Myocyte (in vitro differentiated cells): ENCODE data around the gene ZNF439. TPM values are rescaled to one million over a fixed set of nuclear protein-coding genes. Genes with fewer than 3 reads are reported as not detected.
"Not testable (repeated sequence)": the region's sequence is repeated elsewhere in the genome, so short reads cannot be mapped to it uniquely, and the experiment has no call there.

Source experiments
- DNase-seq: peaks from one replicate; pipeline ENCODE4 v3.0.0-alpha.2; 2012; ENCODE audit warnings: low read depth
- polyA plus RNA-seq: library from polyadenylated mRNA; unstranded; fragments of >200 nt; gene quantifications from one replicate; pipeline ENCODE4 v1.2.1, GENCODE V29; 2012; ENCODE audit warnings: missing spikeins
- total RNA-seq: library from RNA; depleted of rRNA; stranded (reverse); fragments of >200 nt; gene quantifications from 2 replicates; pipeline ENCODE4 v1.2.3, GENCODE V29; 2014

ZNF439 gene
- 0.08 and 0.10 TPM in 2 replicates for total RNA-seq
- 0.14 TPM for polyA plus RNA-seq

DNA sequence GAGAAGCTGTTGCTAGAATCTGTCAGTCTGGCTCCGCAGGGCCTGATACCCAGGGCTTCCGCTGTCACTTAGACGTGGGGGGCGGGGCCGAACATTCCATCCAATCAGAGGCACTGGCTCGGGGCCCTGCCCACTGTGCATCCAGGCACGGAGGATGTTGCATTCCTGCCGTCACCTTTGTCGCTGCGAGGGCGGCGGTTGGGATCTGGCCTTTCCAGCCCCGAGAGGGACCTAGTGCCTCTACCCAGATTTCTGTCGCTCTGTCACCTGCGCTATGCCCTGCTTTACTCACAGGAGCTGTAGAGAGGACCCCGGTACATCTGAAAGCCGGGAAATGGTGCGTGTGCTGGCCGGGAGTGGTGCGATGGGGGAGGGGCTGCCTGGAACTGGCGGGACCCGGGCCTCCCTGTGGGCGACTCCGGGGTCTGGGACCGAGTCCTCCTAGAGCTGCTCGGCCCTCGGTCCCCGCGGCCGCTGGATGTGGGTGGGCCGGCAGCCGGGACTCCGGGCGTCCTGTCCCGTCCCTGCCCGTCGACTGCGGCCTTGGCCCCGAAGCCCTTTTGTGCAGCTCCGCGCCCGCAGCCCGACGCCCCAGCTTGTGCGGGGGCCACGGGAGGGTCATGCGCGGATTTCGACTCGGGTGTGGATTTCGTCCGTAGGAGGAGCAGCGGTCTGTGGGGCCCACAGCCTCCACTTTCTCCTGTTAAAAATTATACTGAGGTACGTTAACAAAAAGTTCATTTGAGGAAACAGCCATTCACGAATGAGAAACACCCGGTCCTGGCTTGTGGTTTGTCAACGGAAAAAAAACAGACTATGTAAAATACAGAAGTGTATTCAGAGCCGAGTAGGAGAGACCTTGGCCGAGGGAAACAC, at the start of gene ZNF439:
ZNF439 (plus strand) TSS at position 133 of the 876 bp plus-strand sequence; CDS start at position 275, 142 bp downstream.
- DNase-seq = no peak

DNA sequence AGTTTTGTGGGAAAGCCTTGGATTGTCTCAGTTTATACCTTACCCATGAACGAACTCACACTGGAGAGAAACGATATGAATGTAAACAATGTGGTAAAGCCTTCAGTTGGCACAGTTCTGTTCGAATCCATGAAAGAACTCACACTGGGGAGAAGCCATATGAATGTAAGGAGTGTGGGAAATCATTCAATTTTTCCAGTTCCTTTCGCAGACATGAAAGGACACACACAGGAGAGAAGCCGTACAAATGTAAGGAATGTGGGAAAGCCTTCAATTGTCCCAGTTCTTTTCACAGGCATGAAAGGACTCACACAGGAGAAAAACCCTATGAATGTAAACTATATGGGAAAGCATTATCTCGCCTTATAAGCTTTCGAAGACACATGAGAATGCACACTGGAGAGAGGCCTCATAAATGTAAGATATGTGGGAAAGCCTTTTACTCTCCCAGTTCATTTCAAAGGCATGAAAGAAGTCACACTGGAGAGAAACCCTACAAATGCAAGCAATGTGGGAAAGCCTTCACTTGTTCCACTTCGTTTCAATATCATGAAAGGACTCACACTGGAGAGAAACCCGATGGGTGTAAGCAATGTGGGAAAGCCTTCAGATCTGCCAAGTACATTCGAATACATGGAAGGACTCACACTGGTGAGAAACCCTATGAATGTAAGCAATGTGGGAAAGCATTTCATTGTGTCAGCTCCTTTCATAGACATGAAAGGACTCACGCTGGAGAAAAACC, 42.0 kb upstream of the ZNF439 start:
- no peak for DNase-seq

DNA sequence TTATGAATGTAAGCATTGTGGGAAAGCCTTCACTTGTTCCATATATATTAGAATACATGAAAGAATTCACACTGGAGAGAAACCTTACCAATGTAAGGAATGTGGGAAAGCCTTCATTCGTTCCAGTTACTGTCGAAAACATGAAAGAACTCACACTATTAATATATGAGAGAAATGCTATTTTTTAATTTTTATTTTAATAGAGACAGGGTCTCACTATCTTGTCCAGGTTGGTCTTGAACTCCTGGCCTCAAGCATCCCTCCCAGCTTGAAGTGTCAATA, 41.5 kb upstream of the ZNF439 start:
- DNase-seq = no peak

DNA sequence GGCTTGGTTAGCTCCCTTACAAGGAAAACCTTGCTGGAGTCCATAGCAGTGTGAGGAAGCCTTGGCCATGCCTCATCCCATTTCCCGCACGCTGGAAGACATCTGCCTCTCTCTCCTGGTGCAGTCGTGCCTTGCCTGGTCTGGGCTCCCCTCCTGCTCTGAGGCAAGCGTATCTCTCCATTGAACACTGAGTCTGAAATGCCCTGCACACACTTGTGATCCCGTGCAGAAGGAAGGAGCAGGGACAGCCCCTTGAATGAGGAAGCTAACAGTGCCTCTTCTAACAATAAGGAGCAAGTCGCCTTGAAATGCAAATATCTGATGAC, 34.9 kb upstream of the ZNF439 start:
- DNase-seq = no peak

DNA sequence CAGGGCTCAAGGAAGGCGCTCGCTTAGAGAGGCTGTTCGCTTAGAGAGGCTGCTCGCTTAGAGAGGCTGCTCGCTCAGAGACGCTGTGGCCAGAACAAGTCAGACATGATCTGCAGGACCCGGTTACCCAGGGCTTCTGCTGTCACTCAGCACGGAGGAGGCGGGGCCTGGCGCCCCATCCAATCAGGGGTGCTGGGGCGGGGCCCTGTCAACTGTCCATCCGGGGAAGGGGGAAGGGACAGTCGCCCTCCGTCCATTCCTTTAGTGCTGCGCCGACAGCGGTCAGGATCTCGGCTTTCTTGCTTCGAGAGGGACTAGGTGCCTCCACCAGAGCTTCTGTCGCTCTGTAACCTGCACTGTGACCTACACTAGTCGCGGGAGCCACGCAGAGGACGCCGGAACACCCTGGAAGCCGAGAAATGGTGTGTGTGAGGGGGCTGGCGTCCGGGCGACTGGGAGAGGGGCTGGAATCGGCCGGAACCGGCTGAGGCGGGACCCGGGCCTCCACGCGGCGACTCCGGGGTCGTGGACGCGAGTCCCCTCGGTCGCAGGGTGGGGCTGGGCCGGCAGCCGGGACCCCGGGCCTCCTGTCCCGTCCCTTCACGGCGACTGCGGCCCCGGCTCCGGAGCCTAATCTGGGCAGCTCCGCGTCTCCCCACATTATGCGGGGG, 34.4 kb upstream of the ZNF439 start, which contains the start of gene ZNF440:
ZNF440 (plus strand) TSS at position 245 of the 671 bp plus-strand sequence; CDS start at position 420, 175 bp downstream.
- DNase-seq = peak; percentile 96

DNA sequence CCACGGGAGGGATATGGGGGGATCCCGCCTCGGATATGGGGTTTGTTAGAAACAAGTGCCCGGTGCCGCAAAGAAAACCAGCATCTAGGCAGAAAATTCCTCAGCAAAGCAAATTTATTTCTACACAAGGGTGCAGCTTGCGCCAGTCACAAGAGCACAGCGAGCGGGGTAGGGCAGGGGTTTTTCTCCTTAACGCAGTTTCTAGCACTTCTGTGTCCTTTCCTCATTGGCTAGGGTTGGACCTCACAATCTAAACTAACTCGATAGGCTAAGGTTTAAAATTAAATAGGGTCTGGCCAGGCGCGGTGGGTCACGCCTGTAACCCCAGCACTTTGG, 33.9 kb upstream of the ZNF439 start:
- DNase-seq = no peak

DNA sequence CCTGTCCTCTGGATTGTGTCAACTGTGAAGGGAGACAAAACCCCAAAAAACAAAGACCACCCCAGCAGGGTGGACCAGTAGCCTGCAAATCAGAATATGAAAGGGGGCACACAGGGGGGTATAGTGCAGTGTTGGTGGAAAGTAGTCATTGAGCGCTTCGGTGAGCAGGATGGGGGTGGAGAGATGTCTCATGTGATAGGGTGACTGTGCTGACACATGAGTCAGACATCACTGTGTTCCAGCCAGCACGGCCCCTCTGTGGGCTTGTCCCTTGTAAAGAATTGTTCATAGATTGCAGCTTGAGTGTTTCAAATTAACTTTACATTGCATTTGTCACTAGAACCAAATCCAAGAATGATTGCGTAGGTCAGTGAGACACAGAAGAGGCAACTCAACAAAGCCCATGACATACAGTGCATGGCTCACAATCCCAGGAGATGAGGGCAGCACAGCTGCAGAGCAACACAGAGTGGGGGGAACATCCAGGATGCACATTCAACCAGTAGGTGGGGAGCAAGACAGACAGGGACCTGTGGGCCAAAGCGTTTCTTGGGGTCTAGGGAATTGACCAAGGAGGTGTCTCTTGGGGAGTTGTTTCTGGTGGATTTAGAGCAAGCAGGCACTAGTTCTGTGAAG, 26.9 kb upstream of the ZNF439 start:
- DNase-seq = no peak

DNA sequence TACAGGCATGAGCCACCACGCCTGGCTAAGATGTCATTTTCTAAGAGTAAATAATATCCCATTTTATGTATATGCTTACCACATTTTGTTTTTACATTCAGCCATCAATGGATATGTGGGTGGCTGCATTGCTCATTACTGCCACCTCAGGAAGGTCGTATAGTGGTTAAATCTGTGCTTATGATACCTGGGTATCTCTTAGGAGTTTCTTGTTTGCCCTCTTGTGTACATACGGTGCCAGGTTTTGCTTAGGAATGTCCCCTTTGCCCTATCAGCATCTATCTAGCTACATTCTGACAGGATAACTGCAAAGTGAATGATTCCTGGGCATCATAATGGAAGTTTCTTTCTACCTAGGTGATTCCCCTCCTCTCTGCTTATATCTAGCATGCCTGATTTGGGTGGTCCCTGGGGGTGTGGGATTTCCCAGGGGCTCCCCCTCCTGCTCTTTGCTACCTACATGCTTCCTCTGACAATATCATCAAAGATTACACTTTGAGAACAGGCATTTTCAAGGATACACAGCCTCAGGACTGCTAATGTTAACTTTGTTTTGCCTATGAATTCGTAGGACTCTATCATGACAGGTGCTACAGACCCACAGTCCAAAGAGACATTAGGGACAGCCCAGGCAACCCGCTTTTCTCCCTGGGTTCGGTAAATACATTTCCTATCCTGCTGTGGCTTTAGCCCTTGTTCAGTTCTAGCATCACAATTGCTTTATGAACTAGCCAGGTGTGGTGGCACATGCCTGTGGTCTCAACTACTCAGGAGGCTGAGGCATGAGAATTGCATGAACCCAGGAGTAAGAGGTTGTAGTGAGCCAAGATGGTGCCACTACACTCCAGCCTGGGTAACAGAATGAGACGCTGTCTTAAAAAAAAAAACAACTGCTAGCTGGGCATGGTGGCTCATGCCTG, 19.3 kb upstream of the ZNF439 start:
- DNase-seq = not testable (repeated sequence)

DNA sequence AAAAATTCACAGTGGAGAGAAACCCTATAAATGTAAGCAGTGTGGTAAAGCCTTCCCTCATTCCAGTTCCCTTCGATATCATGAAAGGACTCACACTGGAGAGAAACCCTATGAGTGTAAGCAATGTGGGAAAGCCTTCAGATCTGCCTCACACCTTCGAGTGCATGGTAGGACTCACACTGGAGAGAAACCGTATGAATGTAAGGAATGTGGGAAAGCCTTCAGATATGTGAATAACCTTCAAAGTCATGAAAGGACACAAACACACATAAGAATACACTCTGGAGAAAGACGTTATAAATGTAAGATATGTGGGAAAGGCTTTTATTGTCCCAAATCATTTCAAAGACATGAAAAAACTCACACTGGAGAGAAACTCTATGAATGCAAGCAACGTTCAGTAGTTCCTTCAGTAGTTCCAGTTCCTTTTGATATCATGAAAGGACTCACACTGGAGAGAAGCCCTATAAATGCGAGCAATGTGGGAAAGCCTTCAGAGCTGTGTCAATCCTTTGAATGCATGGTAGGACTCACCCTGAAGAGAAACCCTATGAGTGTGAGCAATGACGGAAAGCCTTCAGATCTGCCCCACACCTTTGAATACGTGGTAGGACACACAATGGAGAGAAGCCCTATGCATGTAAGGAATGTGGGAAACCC, 16.1 kb upstream of the ZNF439 start:
- DNase-seq = no peak

DNA sequence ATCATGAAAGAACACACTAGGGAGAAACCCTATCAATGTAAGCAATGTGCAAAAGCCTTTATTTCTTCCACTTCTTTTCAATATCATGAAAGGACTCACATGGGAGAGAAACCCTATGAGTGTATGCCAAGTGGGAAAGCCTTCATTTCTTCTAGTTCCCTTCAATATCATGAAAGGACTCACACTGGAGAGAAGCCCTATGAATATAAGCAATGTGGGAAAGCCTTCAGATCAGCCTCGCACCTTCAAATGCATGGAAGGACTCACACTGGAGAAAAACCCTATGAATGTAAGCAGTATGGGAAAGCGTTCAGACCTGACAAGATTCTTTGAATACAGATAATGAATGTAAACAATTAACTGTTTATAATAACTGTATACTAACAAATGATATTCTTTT, 15.0 kb upstream of the ZNF439 start:
- DNase-seq = no peak

DNA sequence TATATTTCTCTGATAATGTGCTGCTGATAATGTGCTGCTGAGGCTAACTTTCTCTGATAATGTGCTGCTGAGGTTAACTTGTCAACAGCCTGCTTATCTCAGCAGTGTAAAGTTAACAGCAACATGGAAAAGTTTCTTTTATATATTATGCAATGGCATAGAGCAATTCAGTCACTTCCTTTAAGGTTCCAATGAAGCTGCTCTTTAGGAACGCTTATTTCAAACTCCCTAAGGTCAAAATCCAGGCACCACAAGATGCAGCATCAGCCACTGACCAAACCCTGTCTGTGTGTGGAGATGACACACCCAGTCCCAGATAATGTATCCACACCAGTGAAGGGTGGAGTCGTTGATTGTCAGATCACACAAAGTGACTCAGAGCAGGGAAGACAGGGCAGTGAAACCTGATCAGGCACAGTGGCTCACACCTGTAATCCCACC, 12.9 kb upstream of the ZNF439 start:
- DNase-seq = not testable (repeated sequence)

DNA sequence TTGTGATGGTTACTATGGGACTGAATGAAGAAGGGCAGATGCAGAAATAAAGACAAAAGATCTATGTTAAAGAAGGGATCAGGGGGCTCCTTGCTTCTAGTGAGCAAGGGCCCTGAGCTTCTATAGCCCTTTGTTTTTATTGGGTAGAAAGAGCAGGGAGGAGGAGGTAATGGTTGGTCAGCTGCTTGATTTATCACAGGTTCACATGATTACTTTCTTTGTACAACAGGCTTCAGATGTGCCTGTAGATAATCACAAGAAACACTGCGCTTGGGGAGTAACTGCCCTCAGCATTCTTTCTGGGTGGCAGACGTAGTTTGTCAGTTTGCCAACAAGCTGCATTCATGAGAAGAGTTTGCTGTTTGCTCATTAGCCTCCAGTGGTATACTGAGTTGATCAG, 4.8 kb upstream of the ZNF439 start:
- no peak for DNase-seq

DNA sequence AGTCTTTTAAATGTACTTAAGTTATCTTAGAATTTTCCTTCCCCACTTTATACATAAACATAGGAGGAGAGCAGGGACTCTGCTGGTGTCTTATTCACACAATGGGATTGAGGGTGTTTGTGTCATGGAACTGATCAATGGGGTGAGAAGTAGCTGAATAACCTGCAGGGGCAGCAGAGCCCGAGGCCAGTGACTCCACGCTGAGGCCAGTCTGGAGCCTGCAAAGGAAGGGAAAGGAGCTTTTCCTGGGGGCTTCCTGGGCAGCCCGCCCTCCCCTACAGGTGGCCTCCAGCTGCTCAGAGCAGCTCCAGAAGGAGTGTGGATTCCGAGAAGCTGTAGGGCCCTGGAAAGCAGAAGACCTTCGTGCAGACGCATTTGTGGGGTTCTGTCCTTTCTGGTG, 911 bp upstream of the ZNF439 start:
- not testable (repeated sequence) for DNase-seq

DNA sequence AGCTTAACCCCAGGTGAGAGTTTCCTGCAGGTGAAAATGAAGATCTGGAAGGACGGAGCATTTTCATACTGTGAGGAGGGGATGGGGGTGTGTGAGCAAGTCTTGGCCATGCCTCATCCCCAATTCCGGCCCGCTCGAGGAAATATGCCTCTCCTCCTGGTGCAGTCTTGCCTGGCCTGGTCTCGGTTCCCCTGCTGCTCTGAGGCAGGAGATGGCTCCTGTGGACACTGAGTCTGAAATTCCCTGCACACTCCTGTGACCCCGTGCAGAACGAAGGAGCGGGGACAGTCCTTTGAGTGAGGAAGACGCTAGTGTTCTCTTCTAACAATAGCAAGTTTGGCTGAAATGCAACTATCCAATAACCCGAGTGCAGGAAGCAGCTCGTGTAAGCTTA, 329 bp upstream of the ZNF439 start:
- DNase-seq = no peak

DNA sequence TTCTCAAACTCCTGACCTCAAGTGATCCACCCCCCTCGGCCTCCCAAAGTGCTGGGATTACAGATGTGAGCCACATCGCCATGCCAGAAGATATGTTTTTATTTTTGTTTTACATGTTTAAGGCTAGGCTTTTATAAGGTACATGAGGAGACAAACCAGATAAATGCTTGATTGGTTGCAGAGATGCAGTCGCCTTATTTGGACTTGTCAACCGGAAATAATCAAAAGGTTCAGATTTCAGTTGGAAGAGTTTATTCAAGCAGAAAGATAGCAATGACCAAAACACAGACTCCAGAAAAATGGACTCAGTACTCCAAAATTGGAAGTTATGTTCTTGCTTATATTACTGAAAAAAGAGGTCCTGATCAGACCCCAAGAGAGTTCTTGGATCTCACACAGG, 1.8 kb downstream of the ZNF439 start:
- not testable (repeated sequence) for DNase-seq

DNA sequence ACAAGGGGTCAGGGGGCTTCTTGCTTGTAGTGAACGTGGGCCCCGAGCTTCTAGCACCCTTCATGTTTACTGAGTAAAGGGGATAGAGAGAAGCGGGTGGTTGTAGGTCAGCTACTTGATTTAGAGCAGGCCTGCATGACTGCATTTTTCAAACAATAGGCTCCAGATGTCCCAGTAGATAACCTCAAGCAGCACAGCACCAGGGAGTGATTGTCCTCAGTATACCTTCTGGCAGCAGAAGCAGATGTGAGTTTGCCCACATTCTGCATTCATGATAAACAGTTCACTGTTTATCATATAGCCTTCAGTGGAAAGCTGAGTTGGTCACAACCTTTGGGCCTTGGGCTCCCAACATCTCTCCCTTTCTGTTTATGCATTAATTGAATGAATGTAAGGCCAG, 4.8 kb downstream of the ZNF439 start:
- no peak for DNase-seq

DNA sequence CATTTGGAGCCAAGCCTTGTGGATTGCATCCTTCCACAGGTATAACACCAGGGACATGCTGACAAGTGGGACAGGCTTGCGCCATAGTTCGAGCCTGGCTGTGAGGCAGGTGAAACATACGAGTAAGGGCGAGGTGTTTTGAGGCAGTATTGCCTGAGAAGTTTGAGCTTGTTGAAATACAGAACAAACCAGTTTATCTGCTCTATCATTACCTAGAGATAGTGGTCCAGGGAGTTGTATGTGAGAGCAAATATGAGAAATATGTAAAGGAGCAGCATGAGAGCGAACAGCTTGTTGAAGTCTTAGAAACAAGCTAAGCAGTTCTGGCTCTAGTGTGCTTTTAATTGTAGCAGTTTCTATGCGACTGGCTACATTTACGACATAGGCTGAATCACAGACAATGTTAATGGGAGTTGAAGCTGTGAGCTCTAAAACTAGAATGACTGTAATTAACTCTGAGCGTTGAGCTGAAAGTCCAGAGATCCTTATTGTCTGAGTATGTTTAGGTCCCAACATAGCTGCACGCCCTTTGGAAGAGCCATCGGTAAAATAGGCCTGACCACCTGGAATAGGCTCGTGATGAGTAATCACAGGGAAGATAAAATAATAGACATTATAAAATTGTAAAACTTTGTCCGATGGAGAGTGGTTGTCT, 8.2 kb downstream of the ZNF439 start:
- DNase-seq = no peak

DNA sequence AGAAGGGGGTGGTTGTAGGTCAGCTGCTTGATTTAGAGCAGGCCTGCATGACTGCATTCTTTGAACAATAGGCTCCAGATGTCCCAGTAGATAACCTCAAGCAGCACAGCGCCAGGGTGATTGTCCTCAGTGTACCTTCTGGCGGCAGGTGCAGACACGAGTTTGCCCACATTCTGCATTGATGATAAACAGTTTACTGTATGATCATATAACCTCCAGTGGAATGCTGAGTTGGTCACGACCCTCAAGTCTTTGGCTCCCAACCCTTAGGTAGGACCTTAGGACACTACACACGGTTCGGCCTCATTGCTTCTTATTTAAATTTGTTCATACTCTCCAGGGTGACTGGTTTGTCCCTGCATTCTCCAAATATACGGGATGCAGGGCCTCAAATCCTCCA, 12.2 kb downstream of the ZNF439 start:
- no peak for DNase-seq

DNA sequence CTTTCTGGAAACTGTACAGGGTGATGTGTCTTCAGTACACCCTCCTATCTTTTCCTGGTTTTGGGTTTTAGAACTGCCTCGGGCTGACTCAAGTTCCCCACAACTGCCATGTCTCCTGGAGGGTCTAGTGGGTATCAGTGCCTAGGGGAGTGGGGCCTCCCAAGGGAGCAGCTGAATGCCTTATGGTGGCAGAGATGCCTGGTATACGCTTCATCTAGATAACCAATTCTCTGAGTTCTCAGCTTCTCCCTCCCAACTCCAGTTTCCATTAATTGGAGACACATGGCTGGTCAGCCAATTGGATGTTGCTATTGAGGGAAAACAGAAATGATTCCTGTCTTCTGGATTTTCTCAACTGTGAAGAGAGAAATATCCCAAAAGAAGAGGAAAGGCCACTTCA, 12.8 kb downstream of the ZNF439 start:
- no peak for DNase-seq

DNA sequence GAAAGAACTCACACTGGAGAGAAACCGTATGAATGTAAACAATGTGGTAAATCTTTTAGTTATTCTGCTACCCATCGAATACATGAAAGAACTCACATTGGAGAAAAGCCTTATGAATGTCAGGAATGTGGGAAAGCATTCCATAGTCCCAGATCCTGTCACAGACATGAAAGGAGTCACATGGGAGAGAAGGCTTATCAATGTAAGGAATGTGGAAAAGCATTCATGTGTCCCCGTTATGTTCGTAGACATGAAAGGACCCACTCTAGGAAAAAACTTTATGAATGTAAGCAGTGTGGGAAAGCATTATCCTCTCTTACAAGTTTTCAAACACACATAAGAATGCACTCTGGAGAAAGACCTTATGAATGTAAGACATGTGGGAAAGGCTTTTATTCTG, 19.2 kb downstream of the ZNF439 start:
- not testable (repeated sequence) for DNase-seq
